B cell (primary cell): ENCODE results near the gene EIF5A. TPM values are rescaled to one million over a fixed set of nuclear protein-coding genes. Genes with fewer than 3 reads are reported as not detected.
A peak's percentile ranks its signal among the peaks of the same experiment; 100 is the strongest.

ENCODE experiments used
- ATAC-seq: fragments of 200-7000 bp; cut with Tn5 transposase; one replicate; pipeline ENCODE4 v1.10.0; 2021; ENCODE audit warnings: low read depth, mild to moderate bottlenecking, moderate number of reproducible peaks, moderate library complexity
- CTCF ChIA-PET: fragments of 350-600 bp; sonication (Branson Sonifier 250); formaldehyde crosslinking; loops from one replicate; lab custom pipeline; 2021; ENCODE audit warnings: antibody characterized with exemption, inconsistent platforms; lab: Charles Lee
- POLR2A ChIA-PET: fragments of 350-600 bp; sonication (Branson Sonifier 250); formaldehyde crosslinking; loops from one replicate; lab custom pipeline; 2021; ENCODE audit warnings: antibody characterized with exemption; lab: Charles Lee
- DNase-seq: peaks from one replicate; pipeline ENCODE4 v3.0.0; 2013
- H2AFZ ChIP-seq: 2 replicates; pipeline ENCODE4 v1.6.1; 2012; ENCODE audit warnings: mild to moderate bottlenecking, low read depth, low read length; ENCODE audit not compliant: insufficient read depth, poor library complexity, severe bottlenecking
- H3K27ac ChIP-seq, 2 donors: 1 replicate in 1 of 2; 2 replicates in 1 of 2; pipeline ENCODE4 v1.5.1; 2012 to 2013; ENCODE audit warnings: low read length in 2 of 2, mild to moderate bottlenecking in 2 of 2, moderate library complexity in 1 of 2
- H3K27me3 ChIP-seq, 4 experiments: fragments of 200-600 bp in 1 of 4; sonication (generic) in 1 of 4; replicated peaks in 1 of 4; 1 replicate in 2 of 4; 2 replicates in 2 of 4; pipeline versions ENCODE4 v1.6.1 to v1.7.0; 2013 to 2016; ENCODE audit warnings: low read length in 3 of 4, mild to moderate bottlenecking in 2 of 4, mixed read lengths in 1 of 4, moderate library complexity in 1 of 4; ENCODE audit not compliant: insufficient read depth in 4 of 4, control insufficient read depth in 3 of 4; ENCODE audit errors: control extremely low read depth in 1 of 4
- H3K36me3 ChIP-seq, 2 experiments: replicated peaks in 1 of 2; 1 replicate in 1 of 2; 2 replicates in 1 of 2; pipeline versions ENCODE4 v1.6.1 to v1.7.1; 2013; ENCODE audit warnings: low read length in 1 of 2; ENCODE audit not compliant: insufficient read depth in 2 of 2, control insufficient read depth in 1 of 2; ENCODE audit errors: control extremely low read depth in 1 of 2, extremely low read depth in 1 of 2
- H3K4me1 ChIP-seq, 2 donors: fragments of 200-600 bp in 1 of 2; sonication (generic) in 1 of 2; 1 replicate in 1 of 2; 2 replicates in 1 of 2; pipeline versions ENCODE4 v1.5.1 to v1.6.1; 2013 to 2017; ENCODE audit warnings: low read length in 2 of 2; ENCODE audit not compliant: control insufficient read depth in 2 of 2, insufficient read depth in 2 of 2
- H3K4me2 ChIP-seq: replicated peaks from 2 replicates; pipeline ENCODE3; 2012; ENCODE audit warnings: mild to moderate bottlenecking, low read depth, low read length; ENCODE audit not compliant: poor library complexity, severe bottlenecking
- H3K4me3 ChIP-seq, 5 experiments: fragments of 200-600 bp in 1 of 5; sonication (generic) in 1 of 5; 1 replicate in 3 of 5; 2 replicates in 2 of 5; pipeline versions ENCODE4 v1.5.1 to v1.7.0; 2011 to 2016; ENCODE audit warnings: low read length in 4 of 5, mild to moderate bottlenecking in 4 of 5, low read depth in 2 of 5, control low read depth in 1 of 5, moderate library complexity in 1 of 5; ENCODE audit not compliant: insufficient read depth in 1 of 5; ENCODE audit errors: control extremely low read depth in 1 of 5, extremely low read depth in 1 of 5
- H3K79me2 ChIP-seq: fragments of 200-600 bp; sonication (generic); one replicate; pipeline ENCODE4 v1.6.0; 2016; ENCODE audit warnings: low read length; ENCODE audit not compliant: control insufficient read depth, insufficient read depth
- H3K9ac ChIP-seq: fragments of 200-600 bp; sonication (generic); 2 replicates; pipeline ENCODE4 v1.6.1; 2017; ENCODE audit warnings: mild to moderate bottlenecking, low read length, moderate library complexity
- H3K9me3 ChIP-seq, 3 donors: one replicate each; pipeline versions ENCODE4 v1.6.1 to v1.7.1; 2013; ENCODE audit warnings: low read length in 2 of 3; ENCODE audit not compliant: control insufficient read depth in 2 of 3, insufficient read depth in 1 of 3; ENCODE audit errors: control extremely low read depth in 1 of 3
- H4K20me1 ChIP-seq: 2 replicates; pipeline ENCODE4 v1.6.0; 2012; ENCODE audit warnings: mild to moderate bottlenecking, low read length; ENCODE audit not compliant: insufficient read depth, control insufficient read depth, poor library complexity, severe bottlenecking
- H3K27ac Mint-ChIP-seq: one replicate; pipeline ENCODE4 v1.8.0; 2021; ENCODE audit warnings: mixed read lengths
- H3K27me3 Mint-ChIP-seq: one replicate; pipeline ENCODE4 v1.8.0; 2021; ENCODE audit warnings: mixed read lengths
- H3K4me1 Mint-ChIP-seq: one replicate; pipeline ENCODE4 v1.8.0; 2021; ENCODE audit warnings: mixed read lengths
- H3K4me3 Mint-ChIP-seq: one replicate; pipeline ENCODE4 v1.8.0; 2021; ENCODE audit warnings: mixed read lengths
- H3K9me3 Mint-ChIP-seq: one replicate; pipeline ENCODE4 v1.8.0; 2022; ENCODE audit warnings: mixed read lengths; ENCODE audit not compliant: insufficient read depth
- EZH2 ChIP-seq: IDR thresholded peaks from 2 replicates; pipeline ENCODE4 v1.6.1; 2012; ENCODE audit warnings: borderline replicate concordance, low read depth, mild to moderate bottlenecking, moderate library complexity, low read length; ENCODE audit not compliant: insufficient read depth, poor library complexity, severe bottlenecking
- whole genome bisulfite sequencing: methylation state at CpG from one replicate; pipeline ENCODE4 v1.1.5; 2013; ENCODE audit warnings: missing lambda C conversion rate; ENCODE audit not compliant: insufficient coverage; 5-methylcytosine and 5-hydroxymethylcytosine counted together
- intact Hi-C: fragments of 100-400 bp; cut with micrococcal nuclease; formaldehyde crosslinking; loops from one replicate; pipeline ENCODE4 v1.10.0; 2022
- polyA plus RNA-seq: library from polyadenylated mRNA; depleted of rRNA; stranded (reverse); fragments of >200 nt; gene quantifications from 2 replicates; pipeline ENCODE4 v1.2.3, GENCODE V29; 2012
- total RNA-seq, 2 donors: library from RNA; stranded (reverse); fragments of 120-200 nt in 1 of 2; gene quantifications; 1 replicate in 1 of 2; 2 replicates in 1 of 2; pipeline versions ENCODE4 v1.2.3 to v1.2.4, GENCODE V29; 2013 to 2022
- TF ChIP-seq, protein P1 (sequence below): fragments of 200-600 bp; IDR thresholded peaks from one replicate; pipeline ENCODE4 v1.8.0; 2022; ENCODE audit warnings: antibody characterized with exemption, mild to moderate bottlenecking

EIF5A gene
- total and polyA plus RNA-seq, 2 donors (not counting 1 experiment from before 2014, with no cell fraction given) = 233 to 576 TPM

DNA sequence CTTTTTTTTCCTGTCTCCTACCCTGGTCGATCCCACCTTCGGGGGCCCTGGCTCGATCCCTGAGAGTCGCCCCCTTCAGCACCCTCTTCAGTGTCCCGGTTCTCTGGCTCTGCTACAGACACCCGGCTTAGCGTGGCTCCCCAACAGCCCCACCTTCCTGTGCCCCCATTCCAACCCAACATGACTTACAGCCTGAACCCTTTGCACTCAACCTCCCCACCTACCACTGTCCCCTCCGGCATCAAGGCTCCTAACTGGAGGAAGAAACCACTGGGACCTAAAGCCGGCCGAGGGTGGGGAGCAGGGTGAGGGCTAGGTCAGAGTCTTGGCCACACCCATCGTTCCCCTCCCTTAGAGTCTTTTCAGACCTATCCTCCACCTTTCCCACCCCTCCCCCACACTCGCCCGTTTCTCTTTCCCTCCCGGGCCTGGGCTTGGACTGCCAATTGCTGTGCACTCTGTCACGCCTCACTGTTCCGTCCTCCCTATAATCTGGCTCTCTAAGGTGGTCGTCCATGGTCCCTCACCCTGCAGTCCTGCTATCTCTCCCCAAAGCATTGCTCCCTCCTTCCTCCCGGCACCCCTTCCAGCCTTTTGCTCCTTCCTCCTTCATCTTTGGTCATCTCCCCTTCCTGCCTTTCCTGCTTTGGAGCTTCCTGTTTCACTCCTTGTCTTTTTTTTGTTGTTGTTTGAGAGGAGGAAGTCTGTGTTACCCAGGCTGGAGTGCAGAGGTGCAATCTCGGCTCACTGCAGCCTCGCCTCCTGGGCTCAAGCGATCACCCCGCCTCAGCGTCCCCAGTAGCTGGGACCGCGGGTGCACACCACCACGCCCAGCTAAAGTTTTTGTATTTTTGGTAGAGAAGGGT lies 44.3 kb upstream of the EIF5A start:
- H3K4me1 Mint-ChIP-seq = peaks cover 27% of the 10 kb centered on the region
- POLR2A ChIA-PET = no interaction called here
- intact Hi-C loops = loop anchor here (2.0 kb wide), 1 partner anchor 18 kb away; the partner anchor contains the start of gene SLC2A4
- H3K9ac ChIP-seq = peak overlapping the region; percentile 58
- H3K27ac ChIP-seq = no peak overlapping the region
- peaks cover 27 to 32% of the 10 kb centered on the region in 2 donors for H3K4me1 ChIP-seq
- H3K36me3 ChIP-seq = peaks cover 3 to 14% of the 10 kb centered on the region in 2 experiments
- H3K4me3 ChIP-seq = peak overlapping the region in 4 of 5 experiments; percentile 20 to 38 (median 35)
- peak overlapping the region; percentile 99 for H3K4me2 ChIP-seq
- H3K9me3 ChIP-seq = peaks cover 0 to 4% (median 0%) of the 10 kb centered on the region in 3 donors
- TF ChIP-seq, protein P1, sequence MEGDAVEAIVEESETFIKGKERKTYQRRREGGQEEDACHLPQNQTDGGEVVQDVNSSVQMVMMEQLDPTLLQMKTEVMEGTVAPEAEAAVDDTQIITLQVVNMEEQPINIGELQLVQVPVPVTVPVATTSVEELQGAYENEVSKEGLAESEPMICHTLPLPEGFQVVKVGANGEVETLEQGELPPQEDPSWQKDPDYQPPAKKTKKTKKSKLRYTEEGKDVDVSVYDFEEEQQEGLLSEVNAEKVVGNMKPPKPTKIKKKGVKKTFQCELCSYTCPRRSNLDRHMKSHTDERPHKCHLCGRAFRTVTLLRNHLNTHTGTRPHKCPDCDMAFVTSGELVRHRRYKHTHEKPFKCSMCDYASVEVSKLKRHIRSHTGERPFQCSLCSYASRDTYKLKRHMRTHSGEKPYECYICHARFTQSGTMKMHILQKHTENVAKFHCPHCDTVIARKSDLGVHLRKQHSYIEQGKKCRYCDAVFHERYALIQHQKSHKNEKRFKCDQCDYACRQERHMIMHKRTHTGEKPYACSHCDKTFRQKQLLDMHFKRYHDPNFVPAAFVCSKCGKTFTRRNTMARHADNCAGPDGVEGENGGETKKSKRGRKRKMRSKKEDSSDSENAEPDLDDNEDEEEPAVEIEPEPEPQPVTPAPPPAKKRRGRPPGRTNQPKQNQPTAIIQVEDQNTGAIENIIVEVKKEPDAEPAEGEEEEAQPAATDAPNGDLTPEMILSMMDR = no peak
- TF ChIP-seq EZH2 = no peak
- no peaks in the 10 kb centered on the region for H3K79me2 ChIP-seq
- DNase-seq = peak; percentile 51
- ATAC-seq = peak; percentile 16
- peak overlapping the region; percentile 66 for H3K27ac Mint-ChIP-seq
- H3K9me3 Mint-ChIP-seq = no peaks in the 10 kb centered on the region
- WGBS = 1% methylated on average over 15 of the region's 26 CpGs
- H3K4me3 Mint-ChIP-seq = peak overlapping the region; percentile 72
- peaks cover 23% of the 10 kb centered on the region for H3K27me3 Mint-ChIP-seq
- CTCF ChIA-PET = interaction anchor here (0.6 kb wide), 1 partner anchor 49 kb away, joined by 3 read pairs; no protein-coding TSS in a partner anchor
- H2AFZ ChIP-seq = peak overlapping the region; percentile 77
- H4K20me1 ChIP-seq = no peaks in the 10 kb centered on the region
- peaks cover 0 to 17% (median 8%) of the 10 kb centered on the region in 4 experiments for H3K27me3 ChIP-seq

DNA sequence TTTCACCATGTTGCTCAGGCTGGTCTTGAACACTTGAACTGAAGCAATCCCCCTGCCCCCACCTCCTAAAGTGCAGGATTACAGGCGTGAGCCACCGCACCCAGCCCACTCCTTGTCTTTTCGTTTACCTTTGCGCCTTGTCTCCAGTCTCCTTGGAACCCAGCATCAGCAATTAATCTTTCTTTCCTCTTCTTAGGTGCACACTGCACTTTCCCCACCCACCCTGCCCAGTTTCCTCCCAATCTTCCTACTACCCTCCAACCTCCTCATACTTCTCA lies 43.7 kb upstream of the EIF5A start:
- ChIA-PET CTCF (interaction anchor here (0.6 kb wide), 1 partner anchor 49 kb away, joined by 3 read pairs; no protein-coding TSS in a partner anchor), POLR2A (no interaction called here)
- Mint-ChIP-seq H3K27ac (no peak overlapping the region), H3K4me3 (peak overlapping the region; percentile 72), H3K27me3 (peaks cover 23% of the 10 kb centered on the region), H3K9me3 (no peaks in the 10 kb centered on the region), H3K4me1 (peaks cover 27% of the 10 kb centered on the region)
- Histone ChIP-seq H3K4me3 (peak overlapping the region in 1 of 5 experiments; percentile 34), H3K9me3 (peaks cover 0 to 4% (median 0%) of the 10 kb centered on the region in 3 donors), H3K79me2 (no peaks in the 10 kb centered on the region), H3K27me3 (peaks cover 0 to 17% (median 8%) of the 10 kb centered on the region in 4 experiments), H3K27ac (no peak overlapping the region), H3K4me1 (peaks cover 27 to 32% of the 10 kb centered on the region in 2 donors), H4K20me1 (no peaks in the 10 kb centered on the region), H3K36me3 (peaks cover 3 to 9% of the 10 kb centered on the region in 2 experiments), H3K4me2 (peak overlapping the region; percentile 99), H2AFZ (peak overlapping the region; percentile 77), H3K9ac (no peak overlapping the region)
- no peak for TF ChIP-seq EZH2
- TF ChIP-seq, protein P1 = no peak
- DNase-seq (no peak), ATAC-seq (no peak)
- intact Hi-C loops = loop anchor here (2.0 kb wide), 1 partner anchor 17 kb away; the partner anchor contains the start of gene SLC2A4
- 47% methylated on average over 4 of the region's 4 CpGs for WGBS
